HepG2 (cell line): ENCODE data around the gene KIFAP3. TPM values are rescaled to one million over a fixed set of nuclear protein-coding genes. Genes with fewer than 3 reads are reported as not detected.

Experiments used
- AGO2 ChIP-seq: fragments of 200-400 bp; formaldehyde crosslinking; optimal IDR thresholded peaks from 2 replicates; pipeline ENCODE3; 2017; ENCODE audit warnings: mild to moderate bottlenecking, low read depth, low read length, moderate library complexity
- JDP2 ChIP-seq: sonication (generic); formaldehyde crosslinking; IDR thresholded peaks from 2 replicates; pipeline ENCODE4 v1.8.1; 2022; ENCODE audit warnings: missing genetic modification reagents, borderline replicate concordance
- KAT8 ChIP-seq: IDR thresholded peaks from 2 replicates; pipeline ENCODE4 v1.6.1; 2016; ENCODE audit warnings: missing genetic modification reagents, missing compliant biosample characterization
- KDM5B ChIP-seq: sonication (generic); formaldehyde crosslinking; IDR thresholded peaks from 2 replicates; pipeline ENCODE4 v1.4.0; 2020; ENCODE audit warnings: missing genetic modification reagents, mild to moderate bottlenecking, borderline replicate concordance
- PREB ChIP-seq: sonication (generic); formaldehyde crosslinking; IDR thresholded peaks from 2 replicates; pipeline ENCODE4 v1.4.0; 2020; ENCODE audit warnings: missing genetic modification reagents
- REL ChIP-seq: sonication (generic); formaldehyde crosslinking; conservative IDR thresholded peaks from 2 replicates; pipeline ENCODE4 v1.8.0; 2022; ENCODE audit warnings: mild to moderate bottlenecking, missing genetic modification reagents, moderate library complexity
- STAT6 ChIP-seq: sonication (generic); formaldehyde crosslinking; IDR thresholded peaks from 2 replicates; pipeline ENCODE4 v1.4.0; 2020; ENCODE audit warnings: missing genetic modification reagents, mild to moderate bottlenecking, borderline replicate concordance
- THAP8 ChIP-seq: sonication (generic); formaldehyde crosslinking; IDR thresholded peaks from 2 replicates; pipeline ENCODE4 v1.5.1; 2020; ENCODE audit warnings: missing genetic modification reagents, mild to moderate bottlenecking, borderline replicate concordance
- XRCC5 ChIP-seq: fragments of 200-400 bp; formaldehyde crosslinking; optimal IDR thresholded peaks from 2 replicates; pipeline ENCODE3; 2017; ENCODE audit warnings: mild to moderate bottlenecking, low read length
- ZBTB20 ChIP-seq: sonication (generic); formaldehyde crosslinking; IDR thresholded peaks from 2 replicates; pipeline ENCODE4 v1.8.1; 2023; ENCODE audit warnings: missing genetic modification reagents, low read depth, mild to moderate bottlenecking, borderline replicate concordance
- ZFP62 ChIP-seq: sonication (generic); formaldehyde crosslinking; IDR thresholded peaks from 2 replicates; pipeline ENCODE4 v1.4.0; 2020; ENCODE audit warnings: missing genetic modification reagents
- ZNF383 ChIP-seq: sonication (generic); formaldehyde crosslinking; IDR thresholded peaks from 2 replicates; pipeline ENCODE4 v1.4.0; 2020; ENCODE audit warnings: missing genetic modification reagents, mild to moderate bottlenecking, borderline replicate concordance
- ZNF431 ChIP-seq: sonication (generic); formaldehyde crosslinking; IDR thresholded peaks from 2 replicates; pipeline ENCODE4 v1.9.0; 2022; ENCODE audit warnings: missing genetic modification reagents, low read depth, mild to moderate bottlenecking, borderline replicate concordance
- polyA plus RNA-seq, 8 experiments: library from polyadenylated mRNA; depleted of rRNA in 3 of 8; stranded (reverse) in 7 of 8; unstranded in 1 of 8; fragments of >200 nt; fragmentation: Illumina TruSeq in 4 of 8; extraction: Trizol in 4 of 8; gene quantifications; 2 replicates each; pipeline versions ENCODE4 v1.2.1 to v1.2.3, GENCODE V29; 2011 to 2016; ENCODE audit warnings: low read depth in 4 of 8, missing spikeins in 1 of 8, mixed read lengths in 1 of 8; ENCODE audit not compliant: insufficient read depth in 1 of 8
- total RNA-seq, 5 experiments: library from RNA; depleted of rRNA; stranded (reverse); fragments of >200 nt; fragmentation: Illumina TruSeq; extraction: Trizol; gene quantifications; 2 replicates each; pipeline ENCODE4 v1.2.3, GENCODE V29; 2016; ENCODE audit warnings: low read depth in 1 of 5
- TF ChIP-seq, protein P1 (sequence below): sonication (generic); formaldehyde crosslinking; conservative IDR thresholded peaks from 2 replicates; pipeline ENCODE4 v1.4.0; 2020; ENCODE audit warnings: mild to moderate bottlenecking, missing genetic modification reagents, moderate library complexity
- TF ChIP-seq, protein P2 (sequence below): sonication (generic); formaldehyde crosslinking; IDR thresholded peaks from 2 replicates; pipeline ENCODE4 v1.5.1; 2020; ENCODE audit warnings: mild to moderate bottlenecking, missing genetic modification reagents

KIFAP3 gene
- total and polyA plus RNA-seq, 2 of the 13 experiments (the other 11 are each of a cell fraction or from before 2014, with no cell fraction given) = 3.4 to 10.0 TPM

DNA sequence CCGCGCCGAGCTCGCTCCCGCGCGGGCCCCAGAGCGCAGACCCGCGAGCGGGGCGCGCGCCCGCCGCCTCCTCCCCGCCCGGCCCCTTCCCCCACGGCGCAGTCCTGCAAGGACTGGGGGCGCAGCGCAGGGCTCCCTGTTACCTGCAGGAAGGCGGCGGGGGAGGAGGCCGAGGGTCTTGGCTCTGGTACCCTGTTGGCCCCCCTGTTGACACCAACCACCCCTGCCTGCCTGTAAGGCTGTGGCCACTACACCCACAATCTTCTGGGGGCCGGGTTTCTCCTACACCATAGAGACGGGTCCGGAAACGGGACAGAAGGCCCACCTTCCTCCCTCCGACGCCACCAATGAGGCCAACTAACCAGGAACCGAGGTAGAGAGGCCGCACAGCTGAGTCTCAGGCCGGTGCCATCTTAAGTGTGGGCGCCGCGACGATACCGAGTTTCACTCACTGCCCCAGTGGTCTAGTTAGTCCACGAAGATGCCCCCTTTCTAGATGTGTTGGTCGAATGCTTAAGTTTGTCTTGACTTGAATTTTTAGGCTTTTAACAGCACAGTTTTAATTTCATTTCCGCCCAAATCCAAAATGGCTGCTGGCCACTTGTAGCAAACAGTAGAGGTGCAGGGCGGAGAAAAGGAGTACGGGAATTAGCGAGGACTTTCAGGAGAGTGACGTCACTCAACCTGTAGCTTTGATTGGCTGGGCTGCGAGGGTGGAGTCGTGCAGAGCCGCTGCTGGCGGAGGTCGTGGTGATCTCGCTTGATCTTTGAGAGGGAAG lies 180.7 kb downstream of the KIFAP3 start, which contains the start of gene SCYL3 (continued):
- TF ChIP-seq ZNF431 (CRISPR knock-in tag) (peak; percentile 34; the same call in 1 of the 2 replicates), KAT8 (CRISPR knock-in tag) (peak; percentile 97), ZFP62 (CRISPR knock-in tag) (no peak), ZNF383 (no peak), AGO2 (peak; percentile 12), JDP2 (CRISPR knock-in tag) (no peak), KDM5B (CRISPR knock-in tag) (peak; percentile 69; the same call in 1 of the 2 replicates), STAT6 (no peak), REL (0 out of 2 replicates have a peak, but pooled peaks have one; percentile 14), XRCC5 (peak; percentile 80), PREB (no peak), THAP8 (CRISPR knock-in tag) (no peak), ZBTB20 (CRISPR knock-in tag) (no peak)
- TF ChIP-seq, protein P1, sequence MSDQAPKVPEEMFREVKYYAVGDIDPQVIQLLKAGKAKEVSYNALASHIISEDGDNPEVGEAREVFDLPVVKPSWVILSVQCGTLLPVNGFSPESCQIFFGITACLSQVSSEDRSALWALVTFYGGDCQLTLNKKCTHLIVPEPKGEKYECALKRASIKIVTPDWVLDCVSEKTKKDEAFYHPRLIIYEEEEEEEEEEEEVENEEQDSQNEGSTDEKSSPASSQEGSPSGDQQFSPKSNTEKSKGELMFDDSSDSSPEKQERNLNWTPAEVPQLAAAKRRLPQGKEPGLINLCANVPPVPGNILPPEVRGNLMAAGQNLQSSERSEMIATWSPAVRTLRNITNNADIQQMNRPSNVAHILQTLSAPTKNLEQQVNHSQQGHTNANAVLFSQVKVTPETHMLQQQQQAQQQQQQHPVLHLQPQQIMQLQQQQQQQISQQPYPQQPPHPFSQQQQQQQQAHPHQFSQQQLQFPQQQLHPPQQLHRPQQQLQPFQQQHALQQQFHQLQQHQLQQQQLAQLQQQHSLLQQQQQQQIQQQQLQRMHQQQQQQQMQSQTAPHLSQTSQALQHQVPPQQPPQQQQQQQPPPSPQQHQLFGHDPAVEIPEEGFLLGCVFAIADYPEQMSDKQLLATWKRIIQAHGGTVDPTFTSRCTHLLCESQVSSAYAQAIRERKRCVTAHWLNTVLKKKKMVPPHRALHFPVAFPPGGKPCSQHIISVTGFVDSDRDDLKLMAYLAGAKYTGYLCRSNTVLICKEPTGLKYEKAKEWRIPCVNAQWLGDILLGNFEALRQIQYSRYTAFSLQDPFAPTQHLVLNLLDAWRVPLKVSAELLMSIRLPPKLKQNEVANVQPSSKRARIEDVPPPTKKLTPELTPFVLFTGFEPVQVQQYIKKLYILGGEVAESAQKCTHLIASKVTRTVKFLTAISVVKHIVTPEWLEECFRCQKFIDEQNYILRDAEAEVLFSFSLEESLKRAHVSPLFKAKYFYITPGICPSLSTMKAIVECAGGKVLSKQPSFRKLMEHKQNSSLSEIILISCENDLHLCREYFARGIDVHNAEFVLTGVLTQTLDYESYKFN (CRISPR knock-in tag) = peak; percentile 43
- TF ChIP-seq, protein P2, sequence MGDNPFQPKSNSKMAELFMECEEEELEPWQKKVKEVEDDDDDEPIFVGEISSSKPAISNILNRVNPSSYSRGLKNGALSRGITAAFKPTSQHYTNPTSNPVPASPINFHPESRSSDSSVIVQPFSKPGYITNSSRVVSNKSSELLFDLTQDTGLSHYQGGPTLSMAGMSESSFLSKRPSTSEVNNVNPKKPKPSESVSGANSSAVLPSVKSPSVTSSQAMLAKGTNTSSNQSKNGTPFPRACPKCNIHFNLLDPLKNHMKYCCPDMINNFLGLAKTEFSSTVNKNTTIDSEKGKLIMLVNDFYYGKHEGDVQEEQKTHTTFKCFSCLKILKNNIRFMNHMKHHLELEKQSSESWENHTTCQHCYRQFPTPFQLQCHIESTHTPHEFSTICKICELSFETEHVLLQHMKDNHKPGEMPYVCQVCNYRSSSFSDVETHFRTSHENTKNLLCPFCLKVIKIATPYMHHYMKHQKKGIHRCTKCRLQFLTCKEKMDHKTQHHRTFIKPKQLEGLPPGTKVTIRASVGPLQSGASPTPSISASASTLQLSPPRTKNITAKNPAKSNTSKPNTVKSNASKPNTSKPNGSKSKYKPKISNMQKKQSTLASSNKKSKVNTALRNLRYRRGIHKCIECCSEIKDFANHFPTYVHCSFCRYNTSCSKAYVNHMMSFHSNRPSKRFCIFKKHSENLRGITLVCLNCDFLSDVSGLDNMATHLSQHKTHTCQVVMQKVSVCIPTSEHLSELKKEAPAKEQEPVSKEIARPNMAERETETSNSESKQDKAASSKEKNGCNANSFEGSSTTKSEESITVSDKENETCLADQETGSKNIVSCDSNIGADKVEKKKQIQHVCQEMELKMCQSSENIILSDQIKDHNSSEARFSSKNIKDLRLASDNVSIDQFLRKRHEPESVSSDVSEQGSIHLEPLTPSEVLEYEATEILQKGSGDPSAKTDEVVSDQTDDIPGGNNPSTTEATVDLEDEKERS (CRISPR knock-in tag) = no peak
